Left lobe of liver (tissue), 2 donors: ENCODE results near the gene XPO5. TPM values are rescaled to one million over a fixed set of nuclear protein-coding genes. Genes with fewer than 3 reads are reported as not detected.

Experiments used
- ATAC-seq: fragments of 200-7000 bp; cut with Tn5 transposase; one replicate; pipeline ENCODE4 v1.9.1; 2020; ENCODE audit warnings: mild to moderate bottlenecking, moderate library complexity
- DNase-seq: peaks from one replicate; pipeline ENCODE4 v3.0.0-alpha.2; 2020; ENCODE audit warnings: low spot score
- total RNA-seq: library from RNA; stranded (reverse); gene quantifications from one replicate; pipeline ENCODE4 v1.2.1, GENCODE V29; 2021
- donor health status: DM: no; HTN: no; CAD: no; lungs with moderate emphysema.
- donor health status: DM: no; HTN: yes; CAD: no.

XPO5 gene
- total RNA-seq, 1 donor from 2014 or later, result 14.6 TPM

DNA sequence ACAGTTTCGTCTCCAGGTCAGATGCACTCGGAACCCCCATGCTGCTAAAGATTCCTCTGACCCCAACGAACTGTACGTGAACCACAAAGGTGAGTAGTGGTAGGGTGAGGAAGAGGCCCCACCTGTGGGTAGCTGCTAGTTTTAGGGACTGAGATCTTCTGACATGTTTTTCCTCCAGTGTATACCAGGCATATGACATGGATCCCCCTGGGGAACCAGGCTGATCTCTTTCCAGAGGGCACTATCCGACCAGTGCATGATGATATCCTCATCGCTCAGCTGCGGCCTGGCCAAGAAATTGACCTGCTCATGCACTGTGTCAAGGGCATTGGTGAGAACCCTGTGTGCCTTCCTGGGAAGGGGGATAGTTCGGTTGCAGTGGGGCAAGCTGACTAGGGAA lies 55.7 kb downstream of the XPO5 start:
- DNase-seq, result no peak
- ATAC-seq, result no peak

GRCh38 chr6:43517505-43518357 lies 58.1 kb downstream of the XPO5 start:
- ATAC-seq (no peak), DNase-seq (no peak)

GRCh38 chr6:43516697-43517504 lies 58.9 kb downstream of the XPO5 start, which contains the start of the genes POLR1C and YIPF3:
Gene POLR1C (plus strand): TSS chr6:43517089. CDS start chr6:43517110, 21 bp downstream.
Gene YIPF3 (minus strand): TSS chr6:43516926. CDS start chr6:43516807, 119 bp downstream.
- ATAC-seq (peak; percentile 91), DNase-seq (peak; percentile 98)

DNA sequence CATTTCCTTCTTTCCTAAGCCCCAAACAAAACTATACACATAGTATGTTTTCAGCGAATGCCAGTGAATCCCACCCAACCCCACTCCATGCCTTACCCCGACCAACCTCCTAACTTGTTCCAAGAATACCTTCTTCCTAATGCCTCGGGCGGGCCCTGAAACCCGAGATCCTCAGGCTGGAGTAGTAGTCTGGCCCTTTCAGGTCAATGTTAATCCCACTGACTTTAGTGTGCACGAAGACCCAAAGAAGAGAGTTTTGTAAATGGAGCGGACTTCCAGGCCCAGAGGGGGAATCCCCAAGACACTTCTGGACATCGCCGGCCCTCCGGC lies 59.5 kb downstream of the XPO5 start:
- DNase-seq, result no peak
- no peak for ATAC-seq

DNA sequence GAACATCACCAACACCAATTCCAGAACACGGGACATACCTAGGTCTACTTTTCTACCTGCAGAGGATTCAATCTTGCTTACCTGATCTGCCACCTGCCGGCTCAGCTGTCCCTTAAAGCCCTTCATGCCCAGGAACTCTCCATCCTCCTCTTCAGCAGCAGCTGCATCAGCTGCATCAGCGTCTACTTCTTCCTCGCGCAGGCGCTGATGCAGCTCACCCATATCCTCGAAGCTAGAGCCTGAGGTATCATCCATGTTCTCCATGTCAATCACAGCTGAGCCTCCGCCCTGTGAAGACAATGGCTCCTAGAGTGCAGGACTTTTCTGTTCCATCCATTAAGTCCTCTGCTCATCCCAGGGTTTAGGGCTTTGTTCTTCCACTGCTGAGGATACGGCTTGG lies 60.0 kb downstream of the XPO5 start:
- ATAC-seq, result no peak
- no peak for DNase-seq

GRCh38 chr6:43511824-43512415 lies 63.9 kb downstream of the XPO5 start:
- ATAC-seq (no peak), DNase-seq (no peak)

- ATAC-seq, result no peak
- DNase-seq, result no peak
These were observed 65.0 kb downstream of the XPO5 start for GRCh38 chr6:43510827-43511163.

DNA sequence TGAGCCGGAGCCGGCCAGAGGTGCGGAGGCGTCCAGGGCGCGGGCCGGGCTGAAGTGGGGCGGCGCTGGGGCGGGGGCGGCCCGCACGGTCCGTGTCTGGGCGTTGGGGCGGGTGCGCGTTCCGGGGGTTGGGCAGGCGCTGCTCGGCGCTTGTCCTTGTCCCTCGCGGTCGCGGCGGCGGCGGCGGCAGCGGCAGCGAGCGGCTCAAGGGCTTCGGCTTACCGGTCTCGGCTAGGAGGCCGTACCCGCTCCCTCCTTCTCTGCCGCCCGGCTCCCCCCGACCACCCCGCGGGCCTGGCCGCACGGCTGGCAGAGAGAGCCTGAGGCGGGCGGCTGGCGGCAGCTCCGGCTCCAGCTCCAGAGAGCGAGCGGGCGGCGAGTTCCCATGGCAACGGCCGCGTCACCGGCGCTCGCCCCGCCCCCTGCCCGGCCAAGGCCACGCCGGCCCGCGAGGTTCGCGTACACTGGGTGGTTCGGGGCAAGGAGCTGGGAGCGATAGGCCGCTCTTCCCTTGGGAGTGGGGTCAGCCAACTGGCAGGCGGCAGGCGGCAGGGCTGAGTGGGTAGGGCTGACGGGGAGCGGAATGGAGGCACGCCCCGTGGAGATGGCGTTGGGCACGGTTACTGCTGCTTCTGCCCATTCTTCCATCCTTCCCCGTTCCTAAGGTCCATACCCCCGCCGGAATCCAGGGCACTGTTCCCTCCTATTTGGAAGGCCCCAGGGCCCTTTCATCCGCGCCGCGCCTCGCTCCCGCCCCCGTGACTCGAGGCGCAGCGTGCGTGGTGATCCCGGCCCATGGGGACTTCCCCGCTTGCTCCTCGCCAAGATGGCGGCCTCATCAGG lies 65.6 kb downstream of the XPO5 start, which contains the start of gene LRRC73:
Gene LRRC73 (minus strand): TSS at position 363 of the 843 bp plus-strand sequence. CDS start 561 bp downstream, outside the sequence.
- ATAC-seq, result peak; percentile 88
- peak; percentile 95 for DNase-seq

- peak; percentile 15 for ATAC-seq
- DNase-seq, result peak; percentile 57
These were observed 66.5 kb downstream of the XPO5 start for GRCh38 chr6:43509142-43509983.

DNA sequence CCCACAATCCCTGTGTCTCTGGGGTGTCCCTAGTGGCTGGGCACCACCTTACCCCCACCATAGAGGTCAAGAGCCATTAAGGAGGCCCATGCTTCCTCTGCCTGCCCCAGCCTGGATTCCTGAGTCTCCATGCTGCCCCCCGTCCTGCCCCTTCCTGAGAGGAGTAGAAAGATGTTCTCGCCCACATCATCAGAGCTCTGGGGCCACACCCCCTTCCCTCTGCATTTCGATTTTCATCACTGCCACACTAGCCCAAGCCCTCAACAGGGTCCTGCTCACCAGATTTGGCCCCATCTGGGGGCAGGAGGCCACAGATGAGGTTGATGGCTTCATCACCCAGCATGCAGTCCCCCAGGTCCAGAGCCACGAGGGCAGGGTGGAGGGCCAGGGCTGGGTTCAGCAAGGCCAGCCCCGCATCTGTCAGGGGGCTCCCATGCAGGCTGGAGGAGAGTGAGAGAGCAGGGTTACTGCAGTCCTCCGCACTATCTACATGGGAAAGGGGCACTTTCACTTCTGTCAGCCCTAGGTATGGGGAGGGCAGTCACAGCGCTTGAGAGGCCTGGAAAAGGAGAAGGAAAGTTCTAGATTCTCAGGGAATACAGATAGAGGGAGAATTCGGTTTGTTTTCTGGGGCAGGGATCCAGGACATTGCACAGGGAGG lies 67.2 kb downstream of the XPO5 start:
- DNase-seq (no peak), ATAC-seq (no peak)

DNA sequence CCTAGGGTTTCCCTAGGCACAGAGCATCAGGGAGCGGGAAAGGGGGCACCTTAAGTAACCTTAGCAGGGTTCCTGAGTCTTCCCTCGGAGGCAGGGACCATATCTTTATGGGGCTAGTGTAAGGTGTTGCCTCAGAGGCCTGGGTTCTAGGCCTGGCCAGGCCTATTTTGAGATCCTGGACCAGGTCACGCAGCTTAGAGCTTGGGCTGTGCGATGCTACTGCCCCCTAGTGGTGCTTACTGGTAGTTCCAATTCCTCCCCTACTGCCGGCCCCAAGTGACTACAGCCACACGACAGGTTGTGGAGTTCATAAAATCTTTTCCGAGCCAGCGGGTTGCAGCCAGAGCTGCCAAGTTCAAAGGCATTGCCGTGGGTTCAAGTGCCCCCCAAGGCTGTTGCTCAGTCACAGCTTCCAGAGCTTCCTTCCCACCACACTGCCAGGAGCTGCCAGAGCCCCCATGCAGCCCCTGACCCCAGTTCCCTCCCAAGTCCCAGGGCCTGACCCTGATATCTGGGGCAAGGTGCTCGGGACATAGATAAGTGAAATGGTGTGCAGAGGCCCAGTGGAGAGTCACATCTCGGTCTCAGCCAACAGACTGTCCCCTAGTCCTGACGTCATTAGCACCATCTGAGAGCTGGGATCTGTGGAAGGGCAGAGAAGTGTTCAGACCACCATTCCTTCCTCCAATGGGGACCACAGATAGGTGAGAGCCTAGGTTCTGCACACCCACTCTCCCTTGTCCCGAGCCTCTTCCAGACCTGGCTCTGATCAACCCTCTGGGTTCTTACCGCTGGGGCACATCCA lies 69.0 kb downstream of the XPO5 start:
- DNase-seq, result peak; percentile 79
- ATAC-seq, result peak; percentile 72

DNA sequence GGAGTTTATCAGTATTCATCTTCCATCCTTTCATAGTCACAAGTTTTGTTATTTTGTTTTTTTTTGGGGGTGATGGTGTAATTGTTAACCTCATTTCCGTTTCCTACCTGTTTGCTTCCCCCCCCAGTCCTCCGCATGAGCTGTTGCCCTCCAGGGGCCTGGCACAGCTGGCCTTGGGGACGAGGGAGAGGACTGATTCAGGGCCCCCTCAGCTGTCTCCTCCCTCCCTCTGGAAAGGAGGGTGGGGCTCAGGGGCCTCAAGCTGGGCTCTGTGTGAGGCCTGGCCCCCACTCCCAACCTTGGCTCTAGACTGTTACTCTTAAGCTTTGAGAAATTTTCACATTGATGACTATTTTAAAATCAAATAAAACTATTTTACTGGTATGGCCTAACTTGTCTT lies 69.7 kb downstream of the XPO5 start:
- no peak for ATAC-seq
- DNase-seq, result no peak

DNA sequence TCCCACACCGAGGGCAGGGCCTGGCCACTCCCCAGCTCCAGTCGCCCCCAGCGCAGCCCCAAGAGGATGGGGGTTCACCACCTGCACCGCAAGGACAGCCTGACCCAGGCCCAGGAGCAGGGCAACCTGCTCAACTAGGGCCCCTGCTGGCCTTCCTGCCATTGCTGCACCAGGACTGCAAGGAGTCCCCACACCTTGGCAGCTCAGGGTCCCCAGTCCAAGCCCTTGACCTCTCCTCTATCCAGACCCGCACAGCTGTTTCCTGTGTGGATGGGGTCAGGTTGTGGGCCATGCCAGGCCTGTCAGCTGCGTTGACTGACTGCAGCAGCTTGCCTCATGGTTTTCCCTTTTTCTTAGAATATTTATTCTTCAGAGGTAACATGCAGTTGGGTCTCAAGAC lies 70.1 kb downstream of the XPO5 start:
- no peak for DNase-seq
- no peak for ATAC-seq

GRCh38 chr6:43504756-43505593 lies 70.9 kb downstream of the XPO5 start:
- no peak for ATAC-seq

GRCh38 chr6:43503443-43503842 lies 72.4 kb downstream of the XPO5 start:
- DNase-seq (no peak), ATAC-seq (no peak)

More at GRCh38 chr6:43504756-43505593, 70.9 kb downstream of the XPO5 start:
- DNase-seq, result no peak

DNA sequence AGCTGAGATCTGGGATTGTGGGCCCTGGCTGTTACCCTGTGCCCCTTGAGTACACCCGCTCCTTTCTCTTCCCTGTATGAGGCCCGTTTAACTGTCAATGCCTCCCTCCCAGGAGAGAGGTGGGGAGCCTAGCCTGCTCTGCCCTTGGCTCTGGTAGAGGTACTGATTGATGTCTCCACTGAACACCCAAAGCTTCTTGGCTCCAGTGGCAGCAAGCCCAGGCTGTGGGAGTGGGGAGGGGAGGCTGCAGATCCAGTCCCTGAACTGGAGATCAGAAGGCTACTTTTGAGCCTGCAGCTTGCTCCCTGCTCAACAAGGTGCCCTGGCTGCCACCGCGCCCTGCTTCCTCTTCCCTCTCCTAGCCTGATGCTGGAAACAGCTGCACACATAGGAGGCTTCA lies 73.2 kb downstream of the XPO5 start:
- DNase-seq (no peak), ATAC-seq (no peak)

- DNase-seq (no peak), ATAC-seq (no peak)
These were observed 74.9 kb downstream of the XPO5 start for GRCh38 chr6:43500921-43501320.
